Osteoblast (primary cell): Measurements from ENCODE around the gene KLHL29. TPM values are rescaled to one million over a fixed set of nuclear protein-coding genes. Genes with fewer than 3 reads are reported as not detected.

ENCODE experiments used
- DNase-seq: peaks from one replicate; pipeline ENCODE4 v3.0.0; 2011; ENCODE audit warnings: low spot score, mixed read lengths; ENCODE audit not compliant: insufficient read length; ENCODE audit errors: missing footprints
- H2AFZ ChIP-seq: 2 replicates; pipeline ENCODE4 v1.6.0; 2011; ENCODE audit warnings: mild to moderate bottlenecking, low read length
- H3K27ac ChIP-seq: 2 replicates; pipeline ENCODE4 v1.5.1; 2011; ENCODE audit warnings: mild to moderate bottlenecking, low read depth, low read length, moderate library complexity
- H3K27me3 ChIP-seq: 2 replicates; pipeline ENCODE4 v1.6.0; 2012; ENCODE audit warnings: mild to moderate bottlenecking, control low read depth, inconsistent platforms, low read length, moderate library complexity; ENCODE audit not compliant: insufficient read depth
- H3K36me3 ChIP-seq: 2 replicates; pipeline ENCODE4 v1.5.1; 2011; ENCODE audit warnings: mild to moderate bottlenecking, low read length, control low read depth, moderate library complexity; ENCODE audit not compliant: insufficient read depth
- H3K4me1 ChIP-seq: 2 replicates; pipeline ENCODE4 v1.5.1; 2011; ENCODE audit warnings: mild to moderate bottlenecking, low read length, control low read depth, moderate library complexity; ENCODE audit not compliant: insufficient read depth
- H3K4me2 ChIP-seq: 2 replicates; pipeline ENCODE4 v1.6.0; 2011; ENCODE audit warnings: mild to moderate bottlenecking, low read length; ENCODE audit not compliant: insufficient read depth
- H3K4me3 ChIP-seq: fragments of 200-600 bp; sonication (generic); 3 replicates; pipeline ENCODE4 v1.5.1; 2012; ENCODE audit warnings: mild to moderate bottlenecking, low read length, inconsistent platforms; ENCODE audit not compliant: insufficient read depth
- H3K79me2 ChIP-seq: 2 replicates; pipeline ENCODE4 v1.6.0; 2012; ENCODE audit warnings: mild to moderate bottlenecking, low read length, control low read depth, inconsistent platforms; ENCODE audit not compliant: insufficient read depth
- H3K9me3 ChIP-seq: 2 replicates; pipeline ENCODE4 v1.5.1; 2011; ENCODE audit warnings: low read depth, low read length, control low read depth
- H4K20me1 ChIP-seq: 2 replicates; pipeline ENCODE4 v1.6.0; 2012; ENCODE audit warnings: mild to moderate bottlenecking, low read length, control low read depth; ENCODE audit not compliant: insufficient read depth
- total RNA-seq: library from RNA; depleted of rRNA; stranded (reverse); fragments of >200 nt; gene quantifications from 2 replicates; pipeline ENCODE4 v1.2.3, GENCODE V29; 2012
- TF ChIP-seq, protein P1 (sequence below): IDR thresholded peaks from 2 replicates; pipeline ENCODE4 v1.5.1; 2011; ENCODE audit warnings: mild to moderate bottlenecking, low read depth, low read length, moderate library complexity; ENCODE audit errors: extremely low read depth

Gene KLHL29
- total RNA-seq, 1 donor, result 3.3 TPM

DNA sequence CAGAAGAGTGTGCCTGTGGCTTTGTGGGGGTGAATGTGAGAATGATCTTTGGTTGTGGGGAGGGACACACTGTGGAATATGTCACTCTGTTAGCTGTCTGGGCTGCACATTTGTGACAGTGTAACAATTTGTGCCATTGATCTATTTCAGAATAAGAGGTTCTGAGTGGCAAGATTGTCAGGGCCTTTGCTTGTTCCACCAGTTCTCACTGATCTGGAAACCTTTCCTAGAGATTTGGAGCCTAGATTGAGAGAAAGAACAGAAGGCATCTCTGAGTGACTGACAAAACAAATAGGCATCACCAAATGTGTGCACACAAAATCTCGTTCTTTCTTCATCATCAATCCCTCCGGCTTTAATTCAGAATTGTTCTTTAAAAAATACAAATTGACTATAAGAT lies 153.6 kb downstream of the KLHL29 start:
- Histone ChIP-seq H3K36me3 (no peaks in the 10 kb centered on the region), H3K4me1 (no peaks in the 10 kb centered on the region), H4K20me1 (peaks cover 8% of the 10 kb centered on the region), H3K27ac (no peak overlapping the region), H3K79me2 (no peaks in the 10 kb centered on the region), H3K27me3 (no peaks in the 10 kb centered on the region), H2AFZ (no peak overlapping the region), H3K9me3 (no peaks in the 10 kb centered on the region), H3K4me2 (no peak overlapping the region), H3K4me3 (no peak overlapping the region)
- no peak for DNase-seq
- TF ChIP-seq, protein P1, sequence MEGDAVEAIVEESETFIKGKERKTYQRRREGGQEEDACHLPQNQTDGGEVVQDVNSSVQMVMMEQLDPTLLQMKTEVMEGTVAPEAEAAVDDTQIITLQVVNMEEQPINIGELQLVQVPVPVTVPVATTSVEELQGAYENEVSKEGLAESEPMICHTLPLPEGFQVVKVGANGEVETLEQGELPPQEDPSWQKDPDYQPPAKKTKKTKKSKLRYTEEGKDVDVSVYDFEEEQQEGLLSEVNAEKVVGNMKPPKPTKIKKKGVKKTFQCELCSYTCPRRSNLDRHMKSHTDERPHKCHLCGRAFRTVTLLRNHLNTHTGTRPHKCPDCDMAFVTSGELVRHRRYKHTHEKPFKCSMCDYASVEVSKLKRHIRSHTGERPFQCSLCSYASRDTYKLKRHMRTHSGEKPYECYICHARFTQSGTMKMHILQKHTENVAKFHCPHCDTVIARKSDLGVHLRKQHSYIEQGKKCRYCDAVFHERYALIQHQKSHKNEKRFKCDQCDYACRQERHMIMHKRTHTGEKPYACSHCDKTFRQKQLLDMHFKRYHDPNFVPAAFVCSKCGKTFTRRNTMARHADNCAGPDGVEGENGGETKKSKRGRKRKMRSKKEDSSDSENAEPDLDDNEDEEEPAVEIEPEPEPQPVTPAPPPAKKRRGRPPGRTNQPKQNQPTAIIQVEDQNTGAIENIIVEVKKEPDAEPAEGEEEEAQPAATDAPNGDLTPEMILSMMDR, result no peak

DNA sequence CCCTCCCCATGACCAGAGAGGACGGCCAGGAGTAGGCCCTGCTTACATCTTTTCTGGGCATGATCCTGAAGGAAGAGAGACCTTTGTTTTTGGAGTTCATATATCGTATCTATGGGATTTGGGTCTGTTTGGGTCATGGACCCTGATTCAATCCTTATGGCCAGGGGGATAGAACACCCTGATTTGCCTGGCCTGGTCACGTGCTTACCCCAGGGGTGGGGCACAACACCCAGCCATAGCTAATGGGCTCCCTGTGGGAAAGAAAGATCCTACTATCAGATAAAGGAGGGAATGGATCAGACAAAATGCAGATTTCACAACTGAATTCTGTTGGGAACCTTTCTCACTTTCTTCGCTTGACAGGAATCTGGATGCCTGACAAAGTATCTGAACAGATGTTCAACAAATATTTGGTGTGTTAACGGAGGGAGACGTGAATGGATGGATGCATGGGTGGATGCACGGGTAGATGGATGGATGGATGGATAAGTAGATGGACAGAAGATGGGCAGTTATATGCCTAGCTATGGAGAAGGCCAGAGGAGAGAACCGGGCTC lies 155.9 kb downstream of the KLHL29 start:
- H3K4me1 ChIP-seq, result peaks cover 7% of the 10 kb centered on the region
- no peak overlapping the region for H3K27ac ChIP-seq
- no peaks in the 10 kb centered on the region for H3K79me2 ChIP-seq
- no peak overlapping the region for H3K4me2 ChIP-seq
- H3K36me3 ChIP-seq, result no peaks in the 10 kb centered on the region
- H3K27me3 ChIP-seq, result no peaks in the 10 kb centered on the region
- H2AFZ ChIP-seq, result no peak overlapping the region
- H3K4me3 ChIP-seq, result no peak overlapping the region
- H3K9me3 ChIP-seq, result no peaks in the 10 kb centered on the region
- TF ChIP-seq, protein P1, result no peak
- peaks cover 8% of the 10 kb centered on the region for H4K20me1 ChIP-seq
- DNase-seq, result no peak

DNA sequence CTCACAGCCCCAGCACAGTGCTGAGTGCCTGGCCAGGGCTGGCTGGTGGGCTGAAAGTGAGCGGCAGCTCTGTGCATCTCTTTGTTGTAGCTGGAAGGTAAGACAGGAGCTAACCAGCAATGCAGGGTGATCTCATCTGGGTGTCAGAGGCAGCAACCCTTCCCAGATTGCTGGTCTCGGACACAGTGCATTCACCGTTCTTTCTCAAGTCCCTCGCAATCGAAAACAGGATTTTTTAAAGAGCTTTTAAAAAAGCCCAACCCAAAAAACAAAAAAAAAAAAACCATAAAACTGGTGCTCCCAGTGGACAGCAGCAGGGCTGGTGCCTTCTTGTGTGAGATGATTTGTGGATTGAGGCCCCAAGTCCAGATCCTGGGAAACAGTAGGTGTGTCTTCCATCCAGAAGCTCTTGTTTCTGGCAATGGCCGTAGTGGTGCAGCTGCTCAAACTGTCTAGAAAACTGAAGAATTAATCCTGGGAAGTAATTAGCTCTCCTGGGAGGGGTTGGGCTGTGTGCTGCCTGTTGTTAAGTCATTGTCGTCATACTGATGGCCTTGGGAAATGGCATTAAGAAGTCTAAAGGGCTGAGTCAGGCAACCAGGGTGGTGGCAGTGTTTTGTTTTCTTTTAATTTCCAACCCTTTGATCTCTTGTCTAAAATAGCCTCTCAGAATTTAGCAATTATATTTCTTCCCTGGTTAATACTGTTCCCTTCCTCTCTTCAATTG lies 156.7 kb downstream of the KLHL29 start:
- DNase-seq, result peak; percentile 53
- Histone ChIP-seq H3K4me3 (no peak overlapping the region), H3K79me2 (no peaks in the 10 kb centered on the region), H3K36me3 (no peaks in the 10 kb centered on the region), H3K27ac (no peak overlapping the region), H2AFZ (no peak overlapping the region), H3K4me2 (no peak overlapping the region), H3K4me1 (peaks cover 7% of the 10 kb centered on the region), H3K9me3 (no peaks in the 10 kb centered on the region), H3K27me3 (no peaks in the 10 kb centered on the region), H4K20me1 (peaks cover 9% of the 10 kb centered on the region)
- TF ChIP-seq, protein P1, result no peak

DNA sequence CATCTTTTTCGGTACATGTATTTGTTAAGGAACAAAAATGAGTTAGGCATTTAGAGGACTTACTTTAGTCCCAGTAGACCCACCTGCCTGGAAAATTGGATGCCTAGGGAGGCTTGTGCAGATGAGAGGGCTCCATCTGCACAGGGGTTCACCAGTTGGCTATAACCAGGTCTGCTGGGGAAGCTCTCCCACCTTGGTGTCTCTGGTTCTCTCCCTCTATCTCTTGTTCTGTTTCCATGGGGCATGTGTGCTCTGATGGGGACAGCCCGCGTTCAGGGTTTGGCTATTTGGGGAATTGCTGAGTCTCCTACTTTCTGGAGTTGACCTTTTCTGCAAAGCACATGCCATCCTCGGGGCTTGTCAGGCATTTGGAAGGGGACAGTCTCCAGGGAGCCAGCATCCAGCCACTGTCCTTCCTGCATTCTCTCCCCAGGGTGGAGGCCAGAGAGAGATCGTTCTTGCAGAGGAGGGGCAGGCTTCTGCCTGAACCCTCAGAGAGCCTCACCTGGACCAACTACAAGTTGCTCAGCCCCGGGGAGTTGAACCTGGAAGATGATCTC lies 157.3 kb downstream of the KLHL29 start:
- H4K20me1 ChIP-seq, result peaks cover 11% of the 10 kb centered on the region
- H3K36me3 ChIP-seq, result no peaks in the 10 kb centered on the region
- H2AFZ ChIP-seq, result no peak overlapping the region
- H3K27me3 ChIP-seq, result no peaks in the 10 kb centered on the region
- no peak overlapping the region for H3K4me3 ChIP-seq
- no peaks in the 10 kb centered on the region for H3K9me3 ChIP-seq
- TF ChIP-seq, protein P1, result no peak
- no peak overlapping the region for H3K27ac ChIP-seq
- DNase-seq, result peak; percentile 76
- no peak overlapping the region for H3K4me2 ChIP-seq
- H3K79me2 ChIP-seq, result no peaks in the 10 kb centered on the region
- H3K4me1 ChIP-seq, result peaks cover 7% of the 10 kb centered on the region
